HG03469 (cell line): ENCODE data around the gene CXCL1.
"Not testable (repeated sequence)": the region's sequence is repeated elsewhere in the genome, so short reads cannot be mapped to it uniquely, and the experiment has no call there.

Experiments
- ATAC-seq: cut with Tn5 transposase; IDR thresholded peaks from one replicate; pipeline ENCODE4 v1.9.1; 2021; ENCODE audit warnings: mild to moderate bottlenecking, moderate library complexity, moderate number of reproducible peaks; ENCODE audit not compliant: unreplicated experiment

Gene CXCL1

GRCh38 chr4:73872316-73873108, 3.3 kb downstream of the CXCL1 start:
- no peak for ATAC-seq

GRCh38 chr4:73874386-73874785, 5.2 kb downstream of the CXCL1 start:
- ATAC-seq, result no peak

- ATAC-seq, result no peak
Measured at GRCh38 chr4:73875401-73875800, 6.2 kb downstream of the CXCL1 start.

- no peak for ATAC-seq
Measured at GRCh38 chr4:73883306-73883705, 14.1 kb downstream of the CXCL1 start.

- ATAC-seq, result no peak
Measured at GRCh38 chr4:73885574-73886267, 16.5 kb downstream of the CXCL1 start.

GRCh38 chr4:73891326-73891725, 22.1 kb downstream of the CXCL1 start:
- ATAC-seq, result no peak

GRCh38 chr4:73891739-73892405, 22.7 kb downstream of the CXCL1 start:
- ATAC-seq, result no peak

GRCh38 chr4:73892966-73893365, 23.8 kb downstream of the CXCL1 start:
- ATAC-seq, result no peak

GRCh38 chr4:73894001-73894400, 24.8 kb downstream of the CXCL1 start:
- ATAC-seq, result no peak

GRCh38 chr4:73895201-73896175, 26.3 kb downstream of the CXCL1 start:
- no peak for ATAC-seq

GRCh38 chr4:73896416-73896815, 27.2 kb downstream of the CXCL1 start:
- no peak for ATAC-seq

- ATAC-seq, result no peak
Measured at GRCh38 chr4:73897380-73898136, 28.4 kb downstream of the CXCL1 start.

GRCh38 chr4:73899338-73899737, 30.1 kb downstream of the CXCL1 start:
- not testable (repeated sequence) for ATAC-seq

GRCh38 chr4:73901031-73901430, 31.8 kb downstream of the CXCL1 start:
- no peak for ATAC-seq

- ATAC-seq, result no peak
Measured at GRCh38 chr4:73902038-73902637, 32.9 kb downstream of the CXCL1 start.

- ATAC-seq, result no peak
Measured at GRCh38 chr4:73902817-73903547, 33.8 kb downstream of the CXCL1 start.

- ATAC-seq, result no peak
Measured at GRCh38 chr4:73904491-73904890, 35.3 kb downstream of the CXCL1 start.

- no peak for ATAC-seq
Measured at GRCh38 chr4:73908965-73909364, 39.8 kb downstream of the CXCL1 start.

GRCh38 chr4:73911746-73912145, 42.6 kb downstream of the CXCL1 start:
- no peak for ATAC-seq
